ENCODE results near the gene WSB2.
A peak's percentile ranks its signal among the peaks of the same experiment; 100 is the strongest.

WSB2 gene

GRCh38 chr12:118055865-118056773 lies 4.9 kb downstream of the WSB2 start:
- TF ChIP-seq, protein P1, sequence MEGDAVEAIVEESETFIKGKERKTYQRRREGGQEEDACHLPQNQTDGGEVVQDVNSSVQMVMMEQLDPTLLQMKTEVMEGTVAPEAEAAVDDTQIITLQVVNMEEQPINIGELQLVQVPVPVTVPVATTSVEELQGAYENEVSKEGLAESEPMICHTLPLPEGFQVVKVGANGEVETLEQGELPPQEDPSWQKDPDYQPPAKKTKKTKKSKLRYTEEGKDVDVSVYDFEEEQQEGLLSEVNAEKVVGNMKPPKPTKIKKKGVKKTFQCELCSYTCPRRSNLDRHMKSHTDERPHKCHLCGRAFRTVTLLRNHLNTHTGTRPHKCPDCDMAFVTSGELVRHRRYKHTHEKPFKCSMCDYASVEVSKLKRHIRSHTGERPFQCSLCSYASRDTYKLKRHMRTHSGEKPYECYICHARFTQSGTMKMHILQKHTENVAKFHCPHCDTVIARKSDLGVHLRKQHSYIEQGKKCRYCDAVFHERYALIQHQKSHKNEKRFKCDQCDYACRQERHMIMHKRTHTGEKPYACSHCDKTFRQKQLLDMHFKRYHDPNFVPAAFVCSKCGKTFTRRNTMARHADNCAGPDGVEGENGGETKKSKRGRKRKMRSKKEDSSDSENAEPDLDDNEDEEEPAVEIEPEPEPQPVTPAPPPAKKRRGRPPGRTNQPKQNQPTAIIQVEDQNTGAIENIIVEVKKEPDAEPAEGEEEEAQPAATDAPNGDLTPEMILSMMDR (IDR thresholded peaks at IDR 0.05; ENCODE audit: insufficient read depth, missing control alignments): no peak
- DNase-seq (ENCODE audit: insufficient read length, low spot score): no peak
- FAIRE-seq: no peak

- FAIRE-seq (no peak), DNase-seq (ENCODE audit: insufficient read length, low spot score) (peak; percentile 39)
- TF ChIP-seq, protein P1 (IDR thresholded peaks at IDR 0.05; ENCODE audit: insufficient read depth, missing control alignments): peak; percentile 38
Observed at GRCh38 chr12:118055144-118055557, 5.8 kb downstream of the WSB2 start.

- DNase-seq (ENCODE audit: insufficient read length, low spot score): no peak
- TF ChIP-seq, protein P1 (IDR thresholded peaks at IDR 0.05; ENCODE audit: insufficient read depth, missing control alignments): no peak
- FAIRE-seq: no peak
Observed at GRCh38 chr12:118053071-118053985, 7.7 kb downstream of the WSB2 start.

DNA sequence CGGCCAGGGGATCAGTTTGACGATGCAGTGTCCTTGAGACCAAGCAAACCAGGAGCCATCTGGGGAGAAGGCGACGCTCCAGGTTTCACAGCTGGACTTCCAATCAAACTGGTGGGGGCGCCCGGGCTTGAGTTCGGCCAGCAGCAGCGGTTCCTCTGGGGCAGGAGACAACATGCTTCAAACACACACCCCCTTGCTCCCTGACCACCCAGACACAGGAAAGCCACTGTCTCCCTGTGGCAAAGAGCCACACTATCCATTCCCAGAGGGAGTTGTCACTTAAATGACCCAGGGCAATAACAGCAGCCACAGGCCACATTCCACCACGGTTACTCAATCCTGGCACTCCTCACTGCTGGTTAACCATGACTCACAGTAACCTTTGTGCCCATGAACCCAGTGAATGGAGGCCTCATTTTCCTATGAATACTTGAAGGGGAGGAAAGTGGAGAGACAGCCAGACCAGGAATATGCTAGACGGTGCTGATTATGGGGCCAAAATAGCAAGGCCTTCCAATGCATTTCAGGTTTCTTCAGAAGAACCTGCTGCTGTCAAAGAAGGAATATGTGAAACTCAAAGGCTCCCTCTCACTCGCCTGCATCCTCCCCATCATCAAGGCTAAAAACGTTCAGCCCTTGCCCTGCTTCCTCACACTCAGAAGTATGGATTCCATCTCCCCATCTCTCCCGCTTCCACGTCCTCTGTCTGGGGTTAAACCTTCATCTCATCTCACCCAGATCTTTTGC lies 8.5 kb downstream of the WSB2 start:
- TF ChIP-seq, protein P1 (IDR thresholded peaks at IDR 0.05; ENCODE audit: insufficient read depth, missing control alignments): no peak
- FAIRE-seq: no peak
- DNase-seq (ENCODE audit: insufficient read length, low spot score): no peak

- FAIRE-seq: no peak
- no peak for DNase-seq (ENCODE audit: insufficient read length, low spot score)
- TF ChIP-seq, protein P1 (IDR thresholded peaks at IDR 0.05; ENCODE audit: insufficient read depth, missing control alignments): no peak
Observed at GRCh38 chr12:118050972-118051910, 9.7 kb downstream of the WSB2 start.

DNA sequence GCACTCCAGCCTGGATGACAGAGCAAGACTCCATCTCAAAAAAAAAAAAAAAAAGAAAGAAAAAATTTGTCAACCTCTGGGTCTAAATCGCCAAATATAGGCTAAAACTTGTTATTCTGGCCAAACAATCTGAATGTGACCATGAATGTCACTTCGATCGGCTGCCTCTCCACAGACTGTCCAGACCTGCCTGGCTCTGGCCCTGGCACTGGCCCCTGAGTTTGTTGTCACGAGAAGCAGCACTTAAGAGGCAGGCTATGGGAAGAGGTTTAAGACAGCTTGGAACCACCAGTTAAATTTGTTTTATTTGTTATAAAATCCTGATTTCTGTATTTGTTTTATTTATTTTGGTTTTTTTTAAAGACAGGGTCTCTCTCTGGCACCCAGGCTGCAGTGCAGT lies 14.5 kb downstream of the WSB2 start:
- no peak for FAIRE-seq
- no peak for DNase-seq (ENCODE audit: insufficient read length, low spot score)
- TF ChIP-seq, protein P1 (IDR thresholded peaks at IDR 0.05; ENCODE audit: insufficient read depth, missing control alignments): no peak
